NCI-H1436 treated with DMSO at 0.1 percent for 48 hours (cell line): ENCODE results near the gene VAMP8.
"Not testable (repeated sequence)": the region's sequence is repeated elsewhere in the genome, so short reads cannot be mapped to it uniquely, and the experiment has no call there.

ENCODE experiments used
- DNase-seq: peaks from one replicate; lab custom pipeline; 2025; lab: John Stamatoyannopoulos, UW

Gene VAMP8

GRCh38 chr2:85598594-85599340 is 21.4 kb downstream of the VAMP8 start:
- DNase-seq, result no peak

- DNase-seq, result no peak
These were observed 22.3 kb downstream of the VAMP8 start for GRCh38 chr2:85599468-85600234.

DNA sequence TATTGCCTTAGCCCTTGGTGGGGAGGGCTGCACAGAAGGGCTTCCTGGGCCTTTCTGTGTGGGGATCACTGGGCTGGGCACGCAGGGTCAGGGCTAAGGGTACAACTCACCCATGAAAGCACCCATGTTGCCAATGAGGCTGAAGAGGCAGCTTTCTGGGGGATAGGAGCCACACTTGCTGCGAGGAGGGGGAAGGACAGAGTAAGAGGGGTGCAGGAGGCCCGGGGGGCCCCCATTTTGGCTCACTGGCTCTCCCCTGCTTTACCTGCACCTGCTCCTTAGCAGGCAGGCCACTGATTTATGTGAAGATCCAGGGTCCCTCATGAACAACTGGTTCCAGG is 22.8 kb downstream of the VAMP8 start:
- no peak for DNase-seq

- no peak for DNase-seq
These were observed 23.8 kb downstream of the VAMP8 start for GRCh38 chr2:85600951-85601770.

DNA sequence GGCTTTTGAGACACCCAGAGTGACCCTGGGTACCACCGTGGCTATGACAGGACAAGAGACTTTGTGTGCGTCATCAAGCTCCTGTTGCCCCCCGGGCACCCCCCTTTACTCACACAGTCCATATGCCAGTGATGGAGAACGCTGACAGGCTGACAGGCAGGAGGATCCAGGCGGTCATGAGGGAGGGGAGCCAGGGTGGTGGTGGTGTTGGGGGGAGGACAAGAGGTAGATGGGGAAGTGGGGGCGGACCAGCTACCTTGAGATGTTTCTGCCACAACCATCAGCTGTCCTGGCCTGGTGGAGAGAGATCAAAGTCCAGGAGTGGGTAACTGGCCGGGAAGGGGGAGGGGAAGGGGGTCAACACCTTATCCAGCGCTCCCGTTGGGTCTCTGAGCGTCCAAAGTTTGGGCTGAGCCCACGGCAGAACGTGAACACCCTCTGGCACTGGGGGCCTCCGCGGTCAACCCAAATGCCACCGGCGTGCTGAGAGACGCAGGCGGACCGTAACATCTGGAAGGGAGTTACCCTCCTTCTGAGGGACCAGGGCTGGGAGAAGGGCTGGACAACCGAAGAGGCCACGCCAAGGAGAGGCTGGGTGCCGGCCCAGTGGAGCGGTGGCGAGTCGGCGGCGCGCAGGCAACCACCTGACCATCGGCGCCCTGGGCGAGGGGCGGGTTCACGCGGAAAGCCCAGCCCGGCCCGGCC is 24.5 kb downstream of the VAMP8 start:
- DNase-seq, result no peak

- no peak for DNase-seq
These were observed 25.3 kb downstream of the VAMP8 start, which contains the start of gene TMEM150A for GRCh38 chr2:85602476-85603234. TSS of gene TMEM150A (minus strand) at chr2:85602698. CDS start at chr2:85601948, 750 bp downstream.

- not testable (repeated sequence) for DNase-seq
These were observed 26.7 kb downstream of the VAMP8 start for GRCh38 chr2:85604133-85604444.

GRCh38 chr2:85604568-85605339 is 27.4 kb downstream of the VAMP8 start:
- DNase-seq, result no peak

- DNase-seq, result no peak
These were observed 28.2 kb downstream of the VAMP8 start for GRCh38 chr2:85605406-85606115.

GRCh38 chr2:85606116-85606455 is 28.7 kb downstream of the VAMP8 start:
- no peak for DNase-seq

- DNase-seq, result no peak
These were observed 30.2 kb downstream of the VAMP8 start for GRCh38 chr2:85607268-85608215.

GRCh38 chr2:85611217-85611704 is 33.9 kb downstream of the VAMP8 start:
- DNase-seq, result no peak

DNA sequence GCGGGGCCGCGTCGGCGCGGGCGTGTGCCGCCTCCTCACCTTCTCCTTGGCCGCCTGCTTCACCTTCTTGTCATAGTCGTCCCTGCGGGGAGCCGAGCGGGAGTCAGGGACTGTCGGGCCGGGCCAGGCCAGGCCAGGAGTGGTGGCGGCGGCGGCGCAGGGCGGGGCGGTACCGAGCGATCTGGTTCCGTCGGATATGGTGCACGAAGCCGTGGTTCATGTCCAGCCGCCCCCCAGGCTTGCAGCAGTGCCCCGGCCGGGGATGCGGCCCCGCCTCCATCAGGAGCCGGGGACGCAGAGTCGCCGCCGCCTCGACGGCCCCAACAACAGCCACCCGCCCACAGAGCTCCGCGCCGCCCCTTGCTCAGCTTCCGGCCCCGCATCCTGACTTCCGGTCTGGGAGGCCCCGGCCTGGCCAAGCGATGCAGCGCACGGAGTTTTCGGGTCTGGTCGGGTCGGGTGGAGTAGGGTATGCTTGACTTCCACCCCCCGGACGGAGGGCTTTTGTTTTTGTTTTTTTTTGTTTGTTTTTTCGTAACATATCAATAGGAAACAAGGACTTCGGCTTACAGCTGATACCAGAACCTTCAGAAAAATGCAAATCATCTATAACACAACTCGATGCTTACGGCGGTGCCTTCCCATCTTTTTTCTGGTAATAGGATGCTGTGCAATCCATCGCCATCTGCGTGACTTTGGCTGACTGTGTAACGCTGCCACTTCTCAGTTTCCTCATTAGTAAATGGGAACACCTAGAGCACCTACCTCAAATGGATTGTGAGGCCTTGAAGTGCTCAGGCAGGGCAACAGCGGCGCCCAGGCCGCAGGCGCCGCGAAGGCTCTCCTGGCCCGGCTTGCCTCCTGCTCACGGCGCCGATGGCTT is 34.6 kb downstream of the VAMP8 start, which contains the start of gene C2orf68:
Gene C2orf68, minus strand, starts transcription at position 362 of the 883 bp plus-strand sequence. Its CDS starts 82 bp downstream, at position 280.
- DNase-seq, result no peak

- DNase-seq, result no peak
These were observed 36.5 kb downstream of the VAMP8 start for GRCh38 chr2:85613717-85614515.

- DNase-seq, result not testable (repeated sequence)
These were observed 37.4 kb downstream of the VAMP8 start for GRCh38 chr2:85614757-85615156.

DNA sequence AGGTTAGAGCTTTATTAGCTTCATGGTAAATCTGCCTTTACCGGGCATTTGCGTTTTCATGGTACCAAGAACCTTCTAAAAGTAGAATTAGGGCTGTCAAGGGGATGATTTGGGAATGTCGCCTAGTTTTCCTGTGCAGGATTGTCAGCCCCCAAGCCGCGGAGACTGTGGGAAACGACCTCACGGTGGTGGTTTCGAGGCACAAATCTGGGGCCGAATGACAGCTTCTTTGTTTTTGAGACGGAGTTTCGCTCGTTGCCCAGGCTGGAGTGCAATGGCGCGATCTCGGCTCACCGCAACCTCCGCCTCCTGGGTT is 38.0 kb downstream of the VAMP8 start:
- no peak for DNase-seq

DNA sequence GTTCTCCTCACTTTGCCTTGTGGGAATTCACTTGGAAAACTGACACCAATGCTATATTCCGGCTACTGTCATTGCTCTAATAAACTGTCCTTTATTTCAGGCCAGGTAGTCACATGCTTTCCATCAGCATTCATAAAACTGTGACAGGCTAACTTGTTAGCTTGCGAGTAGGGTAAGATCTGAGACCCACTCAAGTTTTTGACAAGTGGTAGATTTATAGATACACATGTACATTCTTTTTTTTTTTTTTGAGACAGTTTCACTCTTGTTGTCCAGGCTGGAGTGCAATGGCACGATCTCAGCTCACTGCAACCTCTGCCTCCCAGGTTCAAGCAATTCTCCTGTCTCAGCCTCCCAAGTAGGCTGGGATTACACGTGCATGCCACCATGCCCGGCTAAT is 40.3 kb downstream of the VAMP8 start:
- not testable (repeated sequence) for DNase-seq
